GM19351 (cell line): Measurements from ENCODE around the gene GLYATL1B.

Experiments
- ATAC-seq: cut with Tn5 transposase; IDR thresholded peaks from one replicate; pipeline ENCODE4 v1.9.1; 2021; ENCODE audit warnings: mild to moderate bottlenecking, moderate library complexity; ENCODE audit not compliant: unreplicated experiment

Gene GLYATL1B

DNA sequence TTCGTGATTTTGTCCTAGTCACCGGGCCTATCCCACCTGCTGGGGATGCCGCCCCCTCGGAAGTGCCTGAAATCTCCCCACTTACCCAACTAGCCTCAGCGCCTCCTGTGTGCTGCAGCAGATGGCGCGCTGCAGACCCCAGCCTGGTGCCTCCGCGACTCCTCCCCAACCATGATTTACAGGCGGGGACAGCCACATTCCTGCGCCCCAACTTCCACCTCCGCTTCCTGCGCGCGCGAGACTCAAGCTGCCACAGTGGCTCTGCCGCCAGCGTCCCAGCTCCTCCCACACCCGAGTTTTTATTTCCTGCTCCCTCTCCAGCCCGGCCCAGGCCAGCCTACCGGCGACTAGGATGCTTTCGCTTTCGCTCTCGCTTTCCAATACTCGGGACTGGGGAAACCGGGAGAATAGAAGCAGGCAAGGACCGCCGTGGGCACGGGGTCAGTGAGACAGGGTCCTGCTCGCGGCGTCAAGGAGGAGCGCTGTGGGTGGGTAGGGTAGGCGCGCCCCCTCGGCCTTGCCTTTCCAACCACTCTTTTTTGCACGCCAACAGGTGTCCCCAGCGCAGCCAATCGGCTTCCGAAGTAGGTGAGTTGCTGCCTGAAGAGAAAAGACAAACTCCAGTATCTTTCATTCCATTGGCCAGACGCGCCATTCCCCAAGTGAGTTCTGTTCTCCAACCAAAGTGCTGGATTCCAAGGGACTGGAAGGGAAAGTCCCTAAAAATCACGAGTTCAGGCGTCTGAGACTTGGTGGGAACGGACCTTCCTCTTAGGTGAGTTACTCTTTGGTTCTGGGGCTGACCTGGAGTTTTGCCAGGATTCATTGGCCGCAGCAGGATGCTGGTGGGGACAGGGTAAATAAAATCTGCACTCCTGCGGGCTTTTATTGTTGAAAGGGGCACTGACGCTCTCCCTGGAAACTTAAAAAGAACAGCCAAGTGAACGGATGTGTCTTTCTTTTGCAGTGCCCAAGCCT is 56.7 kb downstream of the GLYATL1B start, which contains the start of gene FAM111A:
Gene FAM111A, plus strand, starts transcription at position 327 of the 978 bp plus-strand sequence. CDS start 6,017 bp downstream, outside the sequence.
- ATAC-seq, result peak; percentile 60

DNA sequence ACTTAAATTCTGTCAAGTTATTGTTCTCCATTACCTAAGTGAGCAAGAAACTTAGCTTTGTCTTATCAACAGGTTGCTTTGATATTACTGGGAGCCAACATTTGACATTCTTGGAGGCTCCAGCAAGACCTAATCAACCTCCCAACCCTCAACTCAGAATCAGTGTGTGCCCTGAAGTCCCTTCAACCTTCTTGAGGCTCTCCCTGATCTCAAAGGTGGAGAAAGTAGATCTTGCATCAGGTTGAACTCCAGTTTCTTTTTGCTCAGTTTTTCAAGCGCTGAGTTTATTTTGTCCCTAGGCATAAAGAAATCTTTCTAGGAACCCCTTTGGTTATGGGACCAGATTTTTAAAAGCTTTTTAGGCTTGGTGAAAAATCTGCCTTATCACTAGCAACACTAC is 58.0 kb downstream of the GLYATL1B start:
- ATAC-seq, result no peak
